HEK293 (cell line): ENCODE results near the gene SYNGR3.

Source experiments
- CTCF ChIP-seq: fragments of 450-650 bp; formaldehyde crosslinking; IDR thresholded peaks from 2 replicates; pipeline ENCODE4 v1.5.1; 2016; ENCODE audit warnings: missing biosample characterization, missing genetic modification characterization
- HOXA7 ChIP-seq: sonication (generic); formaldehyde crosslinking; IDR thresholded peaks from 2 replicates; pipeline ENCODE4 v1.8.1; 2022; ENCODE audit warnings: missing genetic modification reagents, borderline replicate concordance
- ZNF10 ChIP-seq: fragments of 450-650 bp; formaldehyde crosslinking; IDR thresholded peaks from 2 replicates; pipeline ENCODE4 v1.5.1; 2017; ENCODE audit warnings: missing biosample characterization, missing genetic modification characterization
- ZNF133 ChIP-seq: fragments of 450-650 bp; formaldehyde crosslinking; IDR thresholded peaks from 2 replicates; pipeline ENCODE4 v1.5.1; 2016; ENCODE audit warnings: missing biosample characterization, missing genetic modification characterization
- ZNF26 ChIP-seq: fragments of 450-650 bp; formaldehyde crosslinking; IDR thresholded peaks from 2 replicates; pipeline ENCODE4 v1.5.1; 2016; ENCODE audit warnings: missing biosample characterization, missing genetic modification characterization
- ZNF335 ChIP-seq: fragments of 450-650 bp; formaldehyde crosslinking; conservative IDR thresholded peaks from 2 replicates; pipeline ENCODE4 v1.5.1; 2016; ENCODE audit warnings: missing biosample characterization, missing genetic modification characterization

- TF ChIP-seq ZNF133 (tag by site-specific recombination) = no peak
- TF ChIP-seq ZNF10 (tag by site-specific recombination) = no peak
- no peak for TF ChIP-seq CTCF (tag by site-specific recombination)
- no peak for TF ChIP-seq ZNF26 (tag by site-specific recombination)
- TF ChIP-seq HOXA7 (CRISPR knock-in tag) = no peak
- TF ChIP-seq ZNF335 (tag by site-specific recombination) = no peak
Observed at GRCh38 chr16:1944612-1945199, 45.1 kb upstream of the SYNGR3 start.
